Measurements from ENCODE around the gene SHB. TPM values are rescaled to one million over a fixed set of nuclear protein-coding genes. Genes with fewer than 3 reads are reported as not detected.
"Not testable (repeated sequence)": the region's sequence is repeated elsewhere in the genome, so short reads cannot be mapped to it uniquely, and the experiment has no call there.

The SHB gene
- total RNA-seq, 4 donors from 2014 or later = 17.7 to 31.4 (median 24.2) TPM

DNA sequence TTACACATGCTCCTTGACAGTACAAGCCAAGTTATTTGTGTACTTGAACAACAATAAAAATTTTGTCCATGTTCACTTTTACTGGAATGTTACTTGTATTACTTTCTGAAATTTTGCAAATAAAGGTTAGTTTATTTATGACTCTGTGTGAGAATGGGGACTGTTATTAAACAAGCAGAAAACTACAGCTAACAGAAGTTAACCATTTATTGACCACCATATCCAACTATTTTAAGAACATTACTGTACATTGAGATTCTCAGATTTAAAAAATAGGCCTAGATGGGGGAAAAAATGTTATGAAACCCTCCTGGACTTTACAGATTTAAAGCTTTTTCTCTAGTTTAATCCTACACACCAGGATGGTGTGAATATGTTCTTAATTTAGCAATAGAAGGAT, 166.9 kb downstream of the SHB start:
- no peak for TF ChIP-seq POLR2A (IDR thresholded peaks at IDR 0.05)
- TF ChIP-seq CTCF (IDR thresholded peaks at IDR 0.05) = no peak
- Histone ChIP-seq H3K27ac (no peak overlapping the region), H3K4me1 (peaks cover 7 to 33% (median 15%) of the 10 kb centered on the region in 3 donors), H3K9me3 (no peaks in the 10 kb centered on the region), H3K27me3 (no peaks in the 10 kb centered on the region), H3K4me3 (no peak overlapping the region), H3K36me3 (peaks cover 0 to 32% (median 0%) of the 10 kb centered on the region in 3 donors)
- intact Hi-C loops (cut with DNase I) = loop anchor here (10.0 kb wide), 1 partner anchor 307 kb away; the partner anchor contains the start of gene TOMM5
- DNase-seq = no peak

DNA sequence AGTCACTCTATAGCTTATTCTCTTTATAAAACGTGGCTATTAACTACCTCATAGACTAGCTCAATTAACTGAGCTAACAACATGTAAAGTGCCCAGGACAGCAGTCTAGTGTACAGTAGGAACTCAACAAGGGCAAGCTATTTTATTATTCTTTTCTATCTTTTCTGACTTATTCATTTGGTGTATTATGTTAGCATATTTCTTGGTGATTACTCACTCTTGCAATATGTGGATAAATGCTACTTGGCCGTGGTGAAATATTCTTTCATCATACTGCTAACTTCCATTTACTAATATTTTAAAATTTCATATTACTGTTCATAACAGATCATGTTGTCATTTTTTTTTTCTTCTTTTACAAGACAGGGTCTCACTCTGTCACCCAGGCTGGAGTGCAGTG, 170.0 kb downstream of the SHB start:
- Histone ChIP-seq H3K27me3 (no peaks in the 10 kb centered on the region), H3K36me3 (peaks cover 0 to 63% (median 0%) of the 10 kb centered on the region in 3 donors), H3K9me3 (no peaks in the 10 kb centered on the region), H3K4me1 (peaks cover 7 to 21% (median 8%) of the 10 kb centered on the region in 3 donors), H3K4me3 (no peak overlapping the region), H3K27ac (no peak overlapping the region)
- no peak for DNase-seq
- TF ChIP-seq POLR2A (IDR thresholded peaks at IDR 0.05) (no peak), CTCF (IDR thresholded peaks at IDR 0.05) (no peak)
- WGBS, 2 donors = 69 to 75% methylated on average over 2 of the region's 2 CpGs
- intact Hi-C loops (cut with DNase I) = no loop called here

DNA sequence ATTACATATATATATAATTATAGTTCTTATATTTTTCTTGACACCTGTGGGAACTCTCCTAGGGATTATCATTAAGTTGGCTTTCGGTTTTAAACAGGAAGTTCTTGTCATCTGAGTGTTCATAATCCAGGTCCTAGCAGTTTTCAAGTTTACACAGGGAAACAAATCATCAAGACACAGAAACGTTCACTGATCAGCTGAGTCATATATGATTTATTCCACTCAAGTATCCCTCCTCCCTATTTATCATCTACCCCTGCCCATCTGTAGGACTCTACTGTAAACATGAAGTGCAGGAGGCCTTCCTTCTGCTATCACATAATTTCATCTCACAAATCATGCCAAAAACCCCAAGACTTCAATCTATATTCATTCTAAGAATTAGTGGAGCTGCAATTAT, 171.4 kb downstream of the SHB start:
- WGBS, 2 donors = 20 to 32% methylated on average over 2 of the region's 2 CpGs
- peaks cover under 1 to 13% (median 3%) of the 10 kb centered on the region in 3 donors for H3K4me1 ChIP-seq
- H3K27ac ChIP-seq = no peak overlapping the region
- intact Hi-C loops (cut with DNase I) = no loop called here
- no peaks in the 10 kb centered on the region for H3K9me3 ChIP-seq
- no peak overlapping the region for H3K4me3 ChIP-seq
- H3K27me3 ChIP-seq = no peaks in the 10 kb centered on the region
- H3K36me3 ChIP-seq = peaks cover 0 to 77% (median 0%) of the 10 kb centered on the region in 3 donors
- DNase-seq = no peak
- TF ChIP-seq POLR2A (IDR thresholded peaks at IDR 0.05) (no peak), CTCF (IDR thresholded peaks at IDR 0.05) (no peak)

DNA sequence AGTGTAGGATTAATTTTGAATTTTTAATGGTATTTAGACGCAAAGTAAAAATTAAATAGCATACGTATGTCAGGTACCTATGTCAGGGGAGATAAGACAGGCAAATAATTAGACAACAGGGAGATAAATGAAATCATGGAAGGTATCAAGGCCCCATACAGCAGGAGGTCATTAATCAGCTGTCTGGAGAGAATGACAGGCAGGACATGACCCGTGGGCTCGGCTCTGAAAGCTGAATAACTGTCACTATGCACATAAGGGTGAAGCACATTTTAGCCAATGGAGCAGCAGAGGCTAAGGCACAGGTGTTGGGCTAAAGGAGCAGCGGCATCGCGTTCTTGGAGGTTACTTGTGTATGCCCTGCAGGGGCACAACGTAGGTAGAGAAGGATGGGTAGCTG, 177.0 kb downstream of the SHB start:
- no peaks in the 10 kb centered on the region for H3K27me3 ChIP-seq
- no peaks in the 10 kb centered on the region for H3K9me3 ChIP-seq
- intact Hi-C loops (cut with DNase I) = no loop called here
- H3K36me3 ChIP-seq = peaks cover 0 to 90% (median 8%) of the 10 kb centered on the region in 3 donors
- DNase-seq = no peak
- TF ChIP-seq CTCF (IDR thresholded peaks at IDR 0.05) (no peak), POLR2A (IDR thresholded peaks at IDR 0.05) (no peak)
- H3K27ac ChIP-seq = no peak overlapping the region
- WGBS, 2 donors = 85 to 87% methylated on average over 8 of the region's 8 CpGs
- no peak overlapping the region for H3K4me3 ChIP-seq
- no peaks in the 10 kb centered on the region for H3K4me1 ChIP-seq

DNA sequence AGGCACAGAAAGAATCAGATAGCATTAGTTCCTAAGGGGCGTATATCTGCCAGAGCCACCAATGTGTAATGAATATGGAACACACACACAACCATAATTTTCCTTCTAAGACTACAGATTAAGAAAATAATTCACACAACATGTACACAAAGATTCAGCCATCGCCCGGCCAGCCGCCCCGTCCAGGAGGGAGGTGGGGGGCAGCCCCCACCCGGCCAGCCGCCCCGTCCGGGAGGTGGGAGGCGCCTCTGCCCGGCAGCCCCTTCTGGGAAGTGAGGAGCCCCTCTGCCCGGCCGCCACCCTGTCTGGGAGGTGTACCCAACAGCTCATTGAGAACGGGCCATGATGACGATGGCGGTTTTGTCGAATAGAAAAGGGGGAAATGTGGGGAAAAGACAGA, 178.0 kb downstream of the SHB start:
- H3K4me1 ChIP-seq; H3K27ac ChIP-seq; DNase-seq; intact Hi-C loops (cut with DNase I); H3K4me3 ChIP-seq; H3K9me3 ChIP-seq; H3K27me3 ChIP-seq: not testable (repeated sequence)
- H3K36me3 ChIP-seq = peaks cover 0 to 90% (median 8%) of the 10 kb centered on the region in 3 donors
- 92 to 95% methylated on average over 6 to 12 of the region's 17 CpGs for WGBS, 2 donors

DNA sequence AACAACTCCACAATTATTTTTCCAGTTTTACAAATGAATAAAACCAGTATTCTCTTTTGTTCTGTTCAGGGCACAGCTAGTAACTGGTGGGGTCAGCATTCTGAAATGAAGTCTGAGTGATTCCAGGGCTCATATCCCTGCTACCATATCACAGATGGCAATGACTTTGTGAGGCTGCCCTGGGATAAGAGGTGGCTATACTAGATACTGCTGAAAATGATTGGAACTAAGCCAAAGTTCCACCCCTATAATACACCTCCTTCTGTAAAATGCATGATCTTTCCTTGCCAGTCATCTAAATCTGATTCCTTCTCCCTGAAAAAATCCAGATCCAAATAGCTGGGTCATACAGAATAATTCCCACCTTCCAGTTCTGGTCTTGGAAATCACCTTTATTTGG, 179.5 kb downstream of the SHB start:
- TF ChIP-seq CTCF (IDR thresholded peaks at IDR 0.05) (no peak), POLR2A (IDR thresholded peaks at IDR 0.05) (no peak)
- H3K36me3 ChIP-seq = peaks cover 0 to 83% (median 8%) of the 10 kb centered on the region in 3 donors
- no peaks in the 10 kb centered on the region for H3K27me3 ChIP-seq
- H3K9me3 ChIP-seq = no peaks in the 10 kb centered on the region
- intact Hi-C loops (cut with DNase I) = no loop called here
- no peak overlapping the region for H3K4me3 ChIP-seq
- no peaks in the 10 kb centered on the region for H3K4me1 ChIP-seq
- H3K27ac ChIP-seq = no peak overlapping the region
- DNase-seq = no peak

DNA sequence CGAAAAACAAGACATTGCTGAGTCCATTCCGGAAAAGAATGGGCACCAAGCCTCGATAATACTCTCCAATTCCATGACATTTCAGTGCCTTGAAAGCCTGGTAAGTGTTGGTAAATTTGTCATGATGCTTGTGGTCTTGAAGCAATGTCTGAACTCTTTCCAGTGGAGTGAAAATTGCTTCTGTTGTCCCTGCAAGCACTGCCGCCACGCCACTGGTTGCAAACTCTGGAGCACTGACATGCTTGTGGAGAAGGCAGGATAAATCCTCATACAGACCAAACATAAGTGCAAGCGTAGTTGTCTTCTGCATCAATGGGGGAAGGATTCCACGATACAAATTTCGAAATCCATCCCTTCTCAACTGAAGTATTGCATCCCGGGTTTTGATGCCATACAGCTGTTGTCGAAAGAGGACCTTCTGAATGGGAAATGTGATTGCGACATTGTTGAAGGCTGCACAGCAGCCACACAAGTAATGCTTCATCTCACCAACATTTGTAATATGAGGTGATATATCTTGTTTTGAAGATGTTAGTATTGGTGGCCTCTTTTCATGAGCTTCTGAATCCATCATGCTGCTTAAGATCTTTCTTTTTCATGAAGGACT, 180.9 kb downstream of the SHB start:
- DNase-seq; intact Hi-C loops (cut with DNase I); H3K9me3 ChIP-seq; H3K27me3 ChIP-seq; H3K4me3 ChIP-seq; H3K27ac ChIP-seq; H3K4me1 ChIP-seq: not testable (repeated sequence)
- 87 to 89% methylated on average over 9 to 11 of the region's 11 CpGs for WGBS, 2 donors
- H3K36me3 ChIP-seq = peaks cover 0 to 69% (median 8%) of the 10 kb centered on the region in 3 donors
